Measurements from ENCODE around the gene LYRM9. TPM values are rescaled to one million over a fixed set of nuclear protein-coding genes. Genes with fewer than 3 reads are reported as not detected.

LYRM9 gene
- total and polyA plus RNA-seq, 2 of the 8 experiments (the other 6 are each of a cell fraction or from before 2014, with no cell fraction given), result 4.3 to 5.2 TPM

DNA sequence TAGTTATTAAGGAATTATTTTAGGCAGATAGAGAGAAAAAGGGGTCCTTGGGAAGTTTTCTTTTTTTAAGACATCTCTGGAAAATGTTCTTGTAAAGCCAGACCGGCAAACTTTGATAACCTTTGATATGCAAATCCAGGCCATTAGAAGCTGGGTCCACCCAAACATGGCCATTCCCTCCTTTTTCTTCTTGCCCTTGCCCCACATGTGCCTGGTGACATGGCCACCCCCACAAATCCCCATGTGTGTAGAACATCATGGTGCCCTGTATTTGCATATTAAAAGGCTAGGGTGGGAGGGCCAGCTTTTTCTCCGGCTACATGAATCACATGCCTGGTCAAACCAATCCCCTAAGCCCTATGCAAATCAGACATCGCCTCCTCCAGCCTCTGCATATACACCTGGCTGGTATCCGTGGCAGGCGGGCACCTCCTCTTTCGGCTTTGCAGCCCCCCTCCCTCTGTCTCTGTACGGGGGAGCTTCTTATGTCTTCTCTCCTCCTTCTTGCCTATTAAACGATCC is 43.9 kb upstream of the LYRM9 start:
- CTCF ChIA-PET (ENCODE audit: partially characterized antibody), result interaction anchor here (0.8 to 1.6 kb wide), 4 partner anchors 9 to 28 kb away, joined by 3 to 5 read pairs (median 4); no protein-coding TSS in a partner anchor
- Histone ChIP-seq H3K23ac (ENCODE audit: insufficient read length) (no peak overlapping the region), H3K36me3 (ENCODE audit: control insufficient read depth in 2 of 4, insufficient read depth in 4 of 4, low read length in 3 of 4) (no peaks in the 10 kb centered on the region), H2BK120ac (replicated peaks; ENCODE audit: low read depth, low read length) (no peak overlapping the region), H2BK15ac (ENCODE audit: low read length) (no peak overlapping the region), H3K4me1 (replicated peaks in 1 of 4; ENCODE audit: control insufficient read depth in 3 of 4, insufficient read depth in 4 of 4, low read length in 3 of 4) (peaks cover 7 to 15% (median 11%) of the 10 kb centered on the region in 4 experiments), H4K20me1 (replicated peaks in 1 of 2; ENCODE audit: control insufficient read depth in 1 of 2, insufficient read depth in 2 of 2, low read length in 2 of 2) (no peaks in the 10 kb centered on the region), H2BK20ac (ENCODE audit: low read length) (0 out of 2 replicates have a peak overlapping the region, but pooled peaks have one; percentile 13), H2AK5ac (ENCODE audit: low read depth, low read length) (no peak overlapping the region), H3K79me2 (ENCODE audit: control insufficient read depth in 1 of 2, insufficient read depth in 2 of 2, low read length in 2 of 2) (no peaks in the 10 kb centered on the region), H4K5ac (ENCODE audit: insufficient read length, low read depth, low read length) (no peak overlapping the region), H3K4me3 (ENCODE audit: extremely low read depth in 1 of 4, insufficient read depth in 2 of 4, low read depth in 3 of 4, low read length in 4 of 4) (no peak overlapping the region), H3K23me2 (ENCODE audit: low read depth, low read length) (no peaks in the 10 kb centered on the region), H3K56ac (replicated peaks; ENCODE audit: insufficient read length, low read depth, low read length) (no peak overlapping the region), H3K4ac (replicated peaks; ENCODE audit: insufficient read length, low read depth, low read length) (no peak overlapping the region), H3K9ac (replicated peaks in 1 of 4; ENCODE audit: extremely low read depth in 1 of 4, low read depth in 3 of 4, low read length in 3 of 4) (no peak overlapping the region), H2BK12ac (ENCODE audit: low read depth, low read length) (no peak overlapping the region), H2BK5ac (ENCODE audit: low read depth, low read length) (no peak overlapping the region), H2AFZ (ENCODE audit: low read length) (no peak overlapping the region), H3K79me1 (ENCODE audit: low read depth, low read length) (no peaks in the 10 kb centered on the region), H3K14ac (ENCODE audit: insufficient read length) (no peak overlapping the region), H3K4me2 (ENCODE audit: insufficient read depth in 1 of 2, low read depth in 2 of 2, low read length in 2 of 2) (no peak overlapping the region), H3K18ac (ENCODE audit: extremely low read depth, low read length) (no peak overlapping the region), H3K27me3 (replicated peaks in 1 of 4; ENCODE audit: control insufficient read depth in 3 of 4, extremely low read depth in 1 of 4, insufficient read depth in 3 of 4, low read length in 3 of 4) (no peaks in the 10 kb centered on the region; a peak in 1 of 7 replicates), H4K8ac (ENCODE audit: extremely low read depth, insufficient read depth, low read length) (no peak overlapping the region), H3K9me3 (ENCODE audit: insufficient read depth in 2 of 2, low read depth in 1 of 2, low read length in 1 of 2) (peaks cover 0 to 3% of the 10 kb centered on the region in 2 experiments; a peak in 1 of 4 replicates), H3K27ac (ENCODE audit: low read depth, low read length) (no peak overlapping the region), H4K91ac (replicated peaks; ENCODE audit: insufficient read length, low read length) (no peak overlapping the region)
- POLR2A ChIA-PET (ENCODE audit: partially characterized antibody), result no interaction called here
- TF ChIP-seq, protein P1, sequence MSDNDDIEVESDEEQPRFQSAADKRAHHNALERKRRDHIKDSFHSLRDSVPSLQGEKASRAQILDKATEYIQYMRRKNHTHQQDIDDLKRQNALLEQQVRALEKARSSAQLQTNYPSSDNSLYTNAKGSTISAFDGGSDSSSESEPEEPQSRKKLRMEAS (IDR thresholded peaks at IDR 0.05), result peak; percentile 51; the same call in 1 of the 2 replicates
- TF ChIP-seq, protein P2, sequence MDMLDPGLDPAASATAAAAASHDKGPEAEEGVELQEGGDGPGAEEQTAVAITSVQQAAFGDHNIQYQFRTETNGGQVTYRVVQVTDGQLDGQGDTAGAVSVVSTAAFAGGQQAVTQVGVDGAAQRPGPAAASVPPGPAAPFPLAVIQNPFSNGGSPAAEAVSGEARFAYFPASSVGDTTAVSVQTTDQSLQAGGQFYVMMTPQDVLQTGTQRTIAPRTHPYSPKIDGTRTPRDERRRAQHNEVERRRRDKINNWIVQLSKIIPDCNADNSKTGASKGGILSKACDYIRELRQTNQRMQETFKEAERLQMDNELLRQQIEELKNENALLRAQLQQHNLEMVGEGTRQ (IDR thresholded peaks at IDR 0.05; ENCODE audit: low read length), result 0 out of 2 replicates have a peak, but pooled peaks have one; percentile 8
- TF ChIP-seq E2F6 (IDR thresholded peaks at IDR 0.05), result peak; percentile 79
- TF ChIP-seq EGR1 (IDR thresholded peaks at IDR 0.05; ENCODE audit: borderline replicate concordance, low read depth, low read length), result no peak
- DNase-seq (ENCODE audit: low read depth in 1 of 2, low spot score in 2 of 2), result no peak
- WGBS, 2 experiments (ENCODE audit: extremely low coverage in 1 of 2, insufficient coverage in 1 of 2, insufficient read length in 1 of 2, insufficient replicate concordance in 2 of 2, low coverage in 1 of 2, low lambda C conversion rate in 2 of 2, missing lambda C conversion rate in 1 of 2), result 87% methylated on average over 5 of the region's 8 CpGs; no CpG with 5 or more reads in 1 of the 2 experiments
- no peak for FAIRE-seq

Measured in H1 (cell line).